HG03342 (cell line): ENCODE data around the gene COL26A1.

Source experiments
- ATAC-seq: cut with Tn5 transposase; IDR thresholded peaks from one replicate; pipeline ENCODE4 v1.9.1; 2021; ENCODE audit warnings: mild to moderate bottlenecking, moderate library complexity; ENCODE audit not compliant: unreplicated experiment

COL26A1 gene

GRCh38 chr7:101370836-101371235, 8.2 kb downstream of the COL26A1 start:
- ATAC-seq, result no peak

DNA sequence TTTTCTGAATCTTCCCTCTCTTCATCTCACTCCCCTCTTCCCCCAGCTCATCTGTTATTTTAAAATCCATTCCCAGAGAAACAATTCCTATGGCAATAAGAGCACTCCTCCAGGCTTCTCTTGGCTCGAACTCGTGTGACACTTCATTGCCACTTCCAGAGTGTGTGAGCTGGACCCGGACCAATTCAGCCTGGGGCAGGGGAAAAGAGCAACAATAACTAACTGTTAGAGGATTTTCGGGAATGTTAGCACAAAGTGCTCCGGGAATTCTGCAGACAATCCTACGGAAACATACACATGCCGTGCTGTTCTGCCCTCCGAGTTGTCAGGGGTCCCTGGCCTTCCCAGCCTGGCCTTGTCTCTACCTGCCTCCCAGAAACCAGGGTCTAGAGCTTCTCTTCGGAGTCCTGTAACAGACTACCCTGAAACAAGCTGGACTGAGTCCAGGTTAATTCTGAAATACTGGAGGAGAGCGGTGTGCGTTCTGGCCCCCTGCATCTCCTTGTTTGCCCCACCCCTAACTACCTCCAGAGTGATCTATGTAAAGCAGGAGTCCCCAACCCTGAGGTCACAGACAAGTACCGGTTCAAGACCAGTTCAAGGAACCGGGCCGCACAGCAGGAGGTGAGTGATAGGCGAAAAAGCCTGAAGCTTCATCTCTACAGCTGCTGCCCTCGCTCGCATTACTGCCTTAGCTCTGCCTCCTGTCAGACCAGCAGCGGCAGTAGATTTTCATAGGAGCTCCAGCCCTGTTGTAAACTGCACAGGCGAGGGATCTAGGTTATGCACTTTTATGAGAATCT, 11.3 kb downstream of the COL26A1 start:
- ATAC-seq, result no peak

GRCh38 chr7:101374990-101375389, 12.3 kb downstream of the COL26A1 start:
- ATAC-seq, result no peak

DNA sequence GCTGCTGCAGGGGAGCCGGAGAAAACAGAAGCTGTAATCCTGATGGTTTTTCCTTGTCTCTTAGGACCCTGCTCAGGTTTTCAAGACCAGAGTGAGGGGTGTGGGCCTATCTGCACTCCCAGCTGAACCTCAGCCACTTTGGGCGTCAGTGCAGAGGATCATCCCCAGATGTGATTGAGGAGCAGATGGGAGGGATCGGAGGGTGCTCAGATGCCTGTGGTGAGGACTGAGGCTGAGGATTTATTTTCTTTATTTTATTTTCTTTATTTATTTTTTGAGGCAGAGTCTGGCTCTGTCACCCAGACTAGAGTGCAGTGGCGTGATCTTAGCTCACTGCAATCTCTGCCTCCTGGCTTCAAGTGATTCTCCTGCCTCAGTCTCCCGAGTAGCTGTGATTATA, 13.9 kb downstream of the COL26A1 start:
- ATAC-seq, result no peak

GRCh38 chr7:101377189-101377736, 14.6 kb downstream of the COL26A1 start:
- ATAC-seq, result no peak

DNA sequence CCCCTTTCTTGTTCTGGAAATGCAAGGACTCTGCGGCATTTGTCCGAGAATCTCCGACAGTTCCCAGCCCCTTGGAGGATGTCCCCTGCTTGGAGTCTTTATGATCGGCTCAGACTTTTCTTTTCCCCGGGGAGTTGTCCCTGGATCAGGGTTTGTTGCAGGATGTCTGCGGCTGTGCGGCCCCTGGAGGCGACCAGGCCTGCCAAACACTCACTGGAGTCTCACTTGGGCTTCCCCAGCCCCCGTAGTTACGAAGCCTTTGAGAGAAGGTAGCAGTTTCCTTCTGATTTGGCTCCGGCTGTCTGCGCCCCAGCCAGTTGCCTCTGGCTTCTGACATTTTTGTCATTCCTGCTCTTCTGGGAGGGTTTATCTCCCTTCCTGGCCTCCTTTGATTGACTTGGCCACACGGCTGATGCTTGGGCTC, 16.1 kb downstream of the COL26A1 start:
- no peak for ATAC-seq

- no peak for ATAC-seq
Measured at GRCh38 chr7:101379302-101379701, 16.6 kb downstream of the COL26A1 start.

DNA sequence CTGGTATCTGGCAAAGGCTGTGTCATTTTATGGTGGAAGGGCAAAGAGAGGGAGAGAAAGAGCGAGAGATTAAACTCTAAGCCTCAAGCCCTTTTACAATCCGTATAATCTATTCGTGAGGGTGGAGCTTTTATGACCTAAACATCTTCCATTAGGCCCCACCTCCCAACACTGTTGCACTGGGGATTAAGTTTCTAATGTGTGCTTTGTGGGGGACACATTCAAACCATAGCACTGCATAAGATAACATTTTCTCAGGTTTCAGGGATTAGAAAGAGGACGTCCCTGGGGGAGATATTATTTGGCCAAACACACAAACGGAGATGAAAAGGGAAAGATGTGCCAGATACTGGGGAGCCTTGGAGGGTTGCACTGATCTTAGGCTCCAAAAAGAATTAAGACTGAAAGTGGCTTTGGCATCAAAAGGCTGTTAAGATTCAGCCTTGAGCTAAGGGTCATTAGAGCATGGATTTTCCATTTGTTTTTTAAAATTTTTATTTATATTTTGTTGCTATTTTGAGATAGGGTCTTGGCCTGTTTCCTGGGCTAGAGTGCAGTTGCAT, 19.0 kb downstream of the COL26A1 start:
- ATAC-seq, result no peak

GRCh38 chr7:101382937-101383336, 20.3 kb downstream of the COL26A1 start:
- no peak for ATAC-seq

DNA sequence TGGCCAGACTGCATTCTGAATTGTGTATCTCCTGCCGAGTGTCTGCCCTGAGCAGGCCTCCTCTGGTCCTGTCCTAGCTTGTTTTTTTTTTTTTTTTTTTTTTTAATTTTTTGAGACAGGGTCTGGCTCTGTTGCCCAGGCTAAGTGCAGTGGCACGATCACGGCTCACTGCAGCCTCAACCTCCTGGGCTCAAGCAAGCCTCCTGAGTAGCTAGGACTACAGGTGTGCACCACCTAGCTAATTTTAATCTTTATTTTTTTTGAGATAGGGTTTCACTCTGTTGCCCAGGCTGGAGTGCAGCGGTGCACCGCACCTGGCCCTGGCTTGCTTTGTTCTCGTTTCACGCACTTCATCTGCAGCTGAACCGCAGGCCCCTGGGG, 23.5 kb downstream of the COL26A1 start:
- ATAC-seq, result no peak

DNA sequence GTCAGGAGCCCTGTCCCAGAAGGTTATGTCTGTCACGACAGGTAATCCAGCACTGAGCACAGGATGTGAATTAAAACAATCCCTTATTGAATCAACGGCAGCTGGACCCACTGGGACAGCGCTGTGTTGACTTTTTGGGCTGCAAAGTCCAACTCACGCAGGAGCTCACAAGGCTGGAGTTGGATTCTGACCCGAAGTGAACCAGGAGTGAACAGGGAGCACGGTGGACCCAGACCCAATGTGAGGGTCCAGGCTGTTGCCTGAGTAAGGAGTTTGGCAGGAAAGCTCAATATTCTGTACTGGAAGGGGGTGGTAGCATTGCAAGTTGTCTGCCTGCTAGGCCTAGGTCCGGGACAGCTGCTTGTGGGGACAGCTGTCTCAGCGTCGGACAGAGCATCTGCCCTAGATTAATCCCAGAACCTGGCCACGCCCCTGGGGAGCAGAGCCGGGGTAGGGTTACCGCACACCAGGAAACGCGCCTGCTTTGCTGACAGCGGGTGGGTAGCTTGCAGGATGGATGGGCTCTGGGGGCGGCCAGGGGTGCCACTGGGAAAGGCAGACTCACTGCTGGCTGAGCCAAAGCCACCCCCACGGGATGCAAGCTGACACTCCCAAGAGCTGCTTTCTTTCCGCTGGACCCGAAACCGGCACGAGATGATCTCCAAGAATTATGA, 24.0 kb downstream of the COL26A1 start:
- no peak for ATAC-seq

DNA sequence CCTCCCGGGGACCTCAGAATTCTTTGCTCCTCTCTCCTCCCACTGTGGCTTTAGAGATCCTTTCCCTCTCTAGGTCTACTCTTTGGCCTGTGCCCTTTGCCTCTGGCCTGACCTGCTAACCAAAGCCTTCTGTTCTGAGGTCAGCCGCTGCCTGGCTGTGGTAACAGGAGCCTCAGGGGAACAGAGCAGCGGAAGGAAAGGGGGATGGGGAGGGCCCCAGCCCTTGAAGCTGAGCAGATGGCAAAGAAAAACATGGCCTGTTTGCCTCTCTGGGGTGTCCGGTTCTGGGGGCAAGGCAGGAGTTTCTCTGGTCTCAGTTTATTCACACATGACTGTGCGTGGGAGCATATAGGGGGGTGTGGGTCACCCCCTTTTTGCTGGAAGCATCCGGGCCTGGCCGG, 28.2 kb downstream of the COL26A1 start:
- peak; percentile 97 for ATAC-seq

- ATAC-seq, result no peak
Measured at GRCh38 chr7:101391991-101392390, 29.3 kb downstream of the COL26A1 start.

DNA sequence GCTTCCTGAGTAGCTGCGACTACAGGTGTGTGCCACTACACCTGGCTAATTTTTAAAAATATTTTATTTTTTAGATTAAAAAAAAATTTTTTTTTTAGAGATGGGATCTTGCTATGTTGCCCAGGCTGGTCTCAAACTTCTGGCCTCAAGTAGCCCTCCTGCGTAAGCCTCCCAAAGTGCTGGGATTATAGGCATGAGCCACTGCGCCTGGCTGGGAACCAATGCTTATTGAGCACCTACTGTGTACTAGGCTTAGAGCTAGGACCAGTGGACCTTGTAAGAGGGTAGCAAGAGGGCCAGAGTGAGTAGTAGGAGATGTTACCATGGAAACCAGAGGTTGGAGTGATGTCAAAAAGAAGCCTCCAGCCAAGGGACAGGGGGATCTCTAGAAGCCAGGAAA, 31.2 kb downstream of the COL26A1 start:
- ATAC-seq, result no peak

DNA sequence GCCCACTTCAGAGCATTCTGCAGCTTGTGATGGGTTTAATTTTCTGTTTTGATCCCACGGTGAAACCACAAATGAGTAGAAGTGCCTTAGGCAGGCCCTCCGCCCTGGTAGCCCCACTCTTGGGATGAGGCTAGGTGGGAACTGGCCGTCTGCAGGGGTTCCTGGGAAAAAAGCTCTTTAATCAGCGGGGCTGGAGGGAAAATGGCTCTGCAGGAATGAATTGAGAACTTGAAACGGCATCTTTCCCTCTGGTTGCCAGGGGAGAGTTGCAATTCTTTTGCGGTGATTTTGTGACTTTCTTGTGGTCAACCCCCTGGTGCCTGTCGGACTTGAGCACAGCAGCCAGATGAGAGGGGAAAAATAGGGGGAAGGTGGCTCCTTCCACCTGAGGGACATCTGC, 32.7 kb downstream of the COL26A1 start:
- ATAC-seq, result no peak

GRCh38 chr7:101397243-101397642, 34.6 kb downstream of the COL26A1 start:
- no peak for ATAC-seq

DNA sequence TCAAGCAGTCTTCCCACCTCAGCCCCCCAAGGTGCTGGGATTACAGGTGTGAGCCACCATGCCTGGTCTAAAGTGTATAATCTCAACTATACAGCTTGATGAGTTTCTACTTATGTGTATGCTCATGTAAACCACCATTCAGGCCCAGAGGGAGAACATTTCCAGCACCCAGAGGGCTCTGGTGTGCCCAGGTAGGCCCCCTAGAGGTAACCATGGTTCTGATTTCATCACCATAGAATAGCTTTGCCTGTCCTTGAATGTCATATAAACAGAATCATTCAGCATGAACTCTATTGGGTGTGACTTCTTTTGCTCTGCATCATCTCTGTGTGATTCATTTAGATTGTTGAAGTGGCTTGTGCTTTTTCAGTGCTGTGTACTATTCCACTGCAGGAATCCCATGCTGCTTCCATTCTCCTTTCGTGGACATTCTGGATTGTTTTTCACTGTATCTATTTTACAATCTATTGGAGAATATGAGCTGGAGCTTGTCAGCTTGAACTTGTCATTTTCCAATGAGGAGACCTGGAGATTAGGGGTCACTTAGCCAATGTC, 35.2 kb downstream of the COL26A1 start:
- ATAC-seq, result no peak

DNA sequence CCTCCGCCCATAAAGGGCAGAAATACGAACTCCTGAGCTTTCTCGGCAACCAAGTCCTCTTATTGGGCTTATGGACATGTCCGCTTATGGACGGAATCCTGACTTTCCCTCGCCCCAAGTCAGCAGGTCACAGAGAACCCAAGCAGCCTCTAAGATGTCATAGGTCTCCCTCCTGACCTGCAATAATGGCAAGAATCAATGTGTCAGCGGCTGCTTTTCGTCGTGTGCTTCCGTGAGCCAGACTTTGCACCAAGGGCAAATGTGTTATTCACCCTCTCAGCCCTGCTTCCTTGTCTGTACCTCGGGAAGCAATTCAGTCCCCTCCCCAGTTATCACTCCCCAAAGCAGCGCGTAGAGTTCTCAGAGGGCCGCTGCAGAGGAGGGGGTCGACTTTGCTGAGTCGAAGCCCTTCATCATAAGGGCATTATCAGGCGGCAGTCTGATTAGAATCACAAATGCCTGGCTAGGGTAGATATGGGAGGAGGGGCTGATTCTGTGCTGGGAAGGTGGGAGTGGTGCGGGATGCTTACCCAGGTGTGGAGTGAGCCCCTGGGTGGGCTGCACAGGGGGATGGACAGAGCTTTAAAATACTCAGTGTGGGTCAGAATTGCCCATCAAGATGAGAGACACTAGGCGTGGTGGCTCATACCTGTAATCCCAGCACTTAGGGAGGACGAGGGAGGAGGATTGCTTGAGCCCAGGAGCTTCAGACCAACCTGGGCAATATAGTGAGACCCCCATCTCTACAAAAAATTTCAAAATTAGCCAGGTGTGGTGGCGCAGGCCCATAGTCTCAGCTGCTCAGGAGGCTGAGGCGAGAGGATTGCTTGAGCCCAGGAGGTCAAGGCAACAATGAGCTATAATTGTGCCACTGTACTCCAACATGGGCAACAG, 36.0 kb downstream of the COL26A1 start:
- ATAC-seq, result no peak

GRCh38 chr7:101399759-101400158, 37.1 kb downstream of the COL26A1 start:
- no peak for ATAC-seq

DNA sequence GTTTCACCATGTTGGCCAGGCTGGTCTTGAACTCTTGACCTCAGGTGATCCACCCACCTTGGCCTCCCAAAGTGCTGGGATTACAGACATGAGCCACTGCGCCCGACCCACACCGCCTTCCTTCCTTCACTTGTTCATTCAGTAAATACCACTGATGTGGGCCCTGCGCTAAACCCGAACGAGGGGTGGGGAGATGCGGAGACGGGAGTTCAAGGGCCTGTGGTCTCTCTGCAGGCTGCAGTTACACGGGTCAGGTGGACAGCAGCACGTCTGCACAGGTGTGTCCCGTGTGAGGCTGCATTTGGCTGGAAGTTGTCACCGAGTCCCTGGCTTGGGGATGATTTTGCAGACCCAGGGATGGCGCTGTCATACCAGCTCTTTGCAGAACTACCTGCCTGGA, 38.1 kb downstream of the COL26A1 start:
- ATAC-seq, result no peak
